GM18858 (cell line): Measurements from ENCODE around the gene PPP1R14B.
A peak's percentile ranks its signal among the peaks of the same experiment; 100 is the strongest.

Experiments used
- ATAC-seq: cut with Tn5 transposase; IDR thresholded peaks from one replicate; pipeline ENCODE4 v1.9.1; 2021; ENCODE audit not compliant: unreplicated experiment

PPP1R14B gene, protein sequence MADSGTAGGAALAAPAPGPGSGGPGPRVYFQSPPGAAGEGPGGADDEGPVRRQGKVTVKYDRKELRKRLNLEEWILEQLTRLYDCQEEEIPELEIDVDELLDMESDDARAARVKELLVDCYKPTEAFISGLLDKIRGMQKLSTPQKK

DNA sequence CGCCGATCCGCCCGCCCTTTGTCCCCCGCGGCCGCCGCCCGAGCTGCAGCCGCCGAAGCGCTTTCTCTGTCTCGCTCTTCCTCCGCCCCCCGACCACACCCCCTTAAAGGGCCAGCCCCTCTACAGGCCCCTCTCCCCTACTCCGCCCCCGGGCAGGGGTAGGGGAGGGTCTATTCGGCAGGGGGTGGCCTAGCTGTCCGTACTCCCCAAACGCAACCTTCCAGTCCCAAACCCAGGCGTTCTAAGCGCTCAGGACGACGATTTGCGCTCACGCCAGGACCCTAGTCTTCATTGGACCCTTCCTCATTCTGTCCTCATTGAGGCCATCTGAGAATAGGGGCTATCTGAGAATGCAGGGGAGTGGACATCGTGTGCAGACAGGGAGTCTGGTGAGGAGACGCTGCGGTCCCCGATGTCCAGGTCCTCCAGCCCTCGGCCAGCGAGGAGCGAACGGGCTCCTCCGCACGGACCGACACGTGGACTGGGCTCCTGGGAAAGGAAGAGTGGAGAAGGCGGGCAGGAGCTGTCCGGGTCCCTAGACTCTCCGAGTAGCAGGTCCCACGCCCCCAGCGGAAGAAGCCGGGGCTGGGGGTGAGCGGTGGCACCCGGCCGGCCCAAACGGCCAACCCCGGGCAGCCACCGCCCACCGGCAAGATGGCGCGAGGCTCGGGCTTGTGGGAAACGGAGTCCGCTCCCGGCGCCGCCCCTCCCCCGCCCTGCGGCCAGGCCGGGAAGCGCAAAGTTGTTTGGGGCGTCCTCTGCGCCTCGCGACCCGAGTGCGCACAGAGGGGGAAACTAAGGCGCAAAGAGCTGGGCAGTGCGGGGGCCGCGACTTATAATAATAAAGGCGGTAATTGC, at the start of gene PPP1R14B:
TSS of gene PPP1R14B (minus strand) at position 73 of the 858 bp plus-strand sequence. CDS start 270 bp downstream, outside the sequence.
- no peak for ATAC-seq

DNA sequence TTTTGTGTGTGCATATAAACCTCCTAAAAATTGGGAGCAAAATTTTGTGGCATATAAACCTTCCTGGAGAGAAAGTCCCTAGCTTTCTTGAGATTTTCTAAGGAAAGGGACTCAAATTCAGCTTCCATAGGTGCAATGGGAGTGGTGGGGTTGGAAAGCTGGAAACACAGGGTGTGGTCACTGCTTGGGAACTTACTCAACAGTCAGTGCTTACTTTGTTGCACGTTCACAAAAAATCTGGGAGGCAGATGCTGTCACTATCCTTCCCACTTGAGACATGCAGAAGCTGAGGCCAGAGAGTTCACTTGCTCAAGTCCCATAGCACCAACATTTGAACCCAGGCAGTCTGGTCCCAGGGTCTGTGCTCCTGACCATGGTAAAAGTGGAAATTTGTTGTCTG, 49.5 kb upstream of the PPP1R14B start:
- no peak for ATAC-seq

DNA sequence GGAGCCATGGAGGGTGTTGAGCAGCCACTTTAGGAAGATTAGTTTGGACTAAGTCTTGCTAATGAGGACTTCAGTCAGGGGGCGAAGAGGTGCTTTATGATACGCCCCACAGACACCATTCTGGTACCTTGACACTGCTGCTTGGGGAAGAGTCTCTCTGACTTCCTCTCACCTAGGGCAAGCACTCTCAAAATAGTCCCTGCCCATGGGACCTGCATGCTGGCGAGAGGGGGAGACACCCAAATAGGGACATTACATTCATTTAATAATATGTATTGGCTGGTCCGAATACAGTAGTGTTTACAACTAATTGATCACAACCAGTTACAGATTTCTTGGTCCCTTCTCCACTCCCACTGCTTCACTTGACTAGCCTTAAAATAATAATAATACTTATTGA, 49.0 kb upstream of the PPP1R14B start:
- ATAC-seq, result no peak

DNA sequence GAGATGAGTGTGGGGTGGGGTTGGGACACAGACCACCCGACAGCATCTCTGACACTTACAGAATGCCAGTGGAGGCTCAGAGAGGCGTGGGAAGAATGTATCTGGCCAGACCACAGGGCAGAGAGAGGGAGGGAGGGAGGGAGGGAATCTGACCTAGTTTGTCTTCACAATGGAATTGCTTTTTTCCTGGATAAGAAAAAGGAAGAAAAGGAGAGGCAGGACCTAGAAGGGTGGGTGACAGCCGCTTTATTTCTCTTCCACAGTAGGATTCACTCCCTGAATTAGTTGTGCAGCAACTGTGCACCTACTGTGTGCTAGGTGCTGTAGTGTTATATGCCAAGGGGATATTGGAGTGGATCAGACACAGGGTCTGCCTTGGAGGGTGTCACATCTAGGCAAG, 48.0 kb upstream of the PPP1R14B start:
- no peak for ATAC-seq

DNA sequence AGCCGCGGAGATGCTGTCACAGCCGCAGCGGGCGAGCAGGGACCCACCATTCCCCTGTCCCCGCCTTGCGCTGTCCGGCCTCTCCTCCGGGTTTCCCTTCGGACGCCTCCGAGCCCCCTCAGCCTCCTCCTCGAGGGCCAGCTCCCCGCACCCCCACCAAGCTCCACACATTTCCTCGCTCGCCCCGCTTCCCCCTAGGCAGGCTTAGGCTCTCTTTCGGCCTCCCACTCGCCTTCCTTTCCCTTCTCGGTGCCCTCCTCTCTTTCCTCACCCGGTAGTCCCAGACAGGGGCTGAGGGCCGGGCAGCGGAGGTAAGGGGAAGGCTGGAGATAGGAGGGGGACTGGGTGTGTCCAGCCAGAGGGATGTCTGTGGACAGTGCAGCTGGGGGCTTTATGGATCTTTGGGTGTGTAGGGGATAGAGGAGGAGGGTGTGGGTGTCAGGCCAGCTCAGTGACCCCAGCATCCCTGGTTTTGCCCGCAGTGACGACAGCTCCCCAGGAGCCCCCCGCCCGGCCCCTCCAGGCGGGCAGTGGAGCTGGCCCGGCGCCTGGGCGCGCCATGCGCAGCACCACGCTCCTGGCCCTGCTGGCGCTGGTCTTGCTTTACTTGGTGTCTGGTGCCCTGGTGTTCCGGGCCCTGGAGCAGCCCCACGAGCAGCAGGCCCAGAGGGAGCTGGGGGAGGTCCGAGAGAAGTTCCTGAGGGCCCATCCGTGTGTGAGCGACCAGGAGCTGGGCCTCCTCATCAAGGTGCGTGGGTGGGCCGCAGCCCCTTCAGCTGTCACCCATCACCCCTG, 45.9 kb upstream of the PPP1R14B start:
- ATAC-seq, result no peak

DNA sequence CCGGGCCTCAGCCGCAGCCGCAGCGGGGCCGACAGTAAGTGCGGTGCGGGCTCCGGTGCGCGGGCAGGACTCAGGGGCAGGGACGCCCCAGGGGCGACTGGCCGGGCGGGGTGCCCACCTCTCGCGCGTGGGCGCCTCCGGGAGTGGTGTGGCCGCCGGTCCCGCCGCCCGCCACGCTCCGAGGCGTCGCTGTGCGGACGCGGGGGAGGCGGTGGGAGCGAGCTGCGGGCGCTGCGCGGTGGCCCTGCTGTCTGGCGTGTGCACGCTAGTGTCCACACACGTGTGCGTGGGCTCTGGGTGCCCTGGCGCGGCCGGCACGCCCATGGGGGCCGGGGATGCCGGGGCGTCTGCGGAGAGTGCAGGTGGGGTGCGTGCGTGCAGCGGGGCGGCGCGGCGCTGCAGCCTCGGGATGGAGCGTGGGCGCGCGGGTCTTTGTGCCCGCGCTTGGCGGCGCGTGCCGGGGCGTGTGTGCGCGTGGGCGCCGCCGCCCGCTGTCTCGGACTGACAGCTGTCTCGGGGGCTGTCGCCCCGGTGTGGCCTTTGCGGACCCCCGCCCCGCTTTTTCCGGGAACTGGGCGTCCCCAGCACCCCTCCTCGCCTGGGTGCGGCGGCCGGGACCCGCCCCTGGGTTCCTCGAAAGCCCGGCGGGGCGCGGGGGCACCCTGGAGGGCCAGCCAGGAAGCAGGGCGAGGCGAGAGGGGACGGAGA, 45.2 kb upstream of the PPP1R14B start:
- ATAC-seq, result no peak

DNA sequence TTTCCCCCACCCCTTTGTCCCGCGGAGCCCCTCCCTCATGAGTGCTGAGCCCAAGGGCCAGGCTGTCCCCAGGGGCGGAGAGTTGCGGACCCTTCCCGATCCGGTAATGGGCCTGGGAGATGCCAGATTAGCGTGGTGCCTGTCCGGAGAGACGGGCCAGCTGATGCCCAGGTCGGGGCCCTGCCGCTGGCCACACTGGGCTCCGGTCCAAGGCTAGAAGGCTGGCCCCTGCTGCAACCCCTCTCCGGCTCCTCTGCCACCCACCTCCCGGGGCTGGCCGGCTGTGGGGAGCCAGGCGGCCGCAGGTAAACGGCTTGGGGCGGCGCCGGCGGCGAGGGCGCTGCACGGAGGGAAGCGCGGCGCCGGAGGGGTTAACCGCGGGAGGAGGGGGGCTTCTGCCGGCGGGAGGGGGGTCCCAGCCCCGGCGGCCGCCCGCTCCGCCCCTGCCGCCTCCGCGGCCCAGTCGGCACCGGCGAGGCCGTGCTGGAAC, 44.6 kb upstream of the PPP1R14B start, which contains the start of gene KCNK4:
TSS of gene KCNK4 (plus strand) at position 41 of the 490 bp plus-strand sequence. CDS start 1,717 bp downstream, outside the sequence.
- no peak for ATAC-seq

DNA sequence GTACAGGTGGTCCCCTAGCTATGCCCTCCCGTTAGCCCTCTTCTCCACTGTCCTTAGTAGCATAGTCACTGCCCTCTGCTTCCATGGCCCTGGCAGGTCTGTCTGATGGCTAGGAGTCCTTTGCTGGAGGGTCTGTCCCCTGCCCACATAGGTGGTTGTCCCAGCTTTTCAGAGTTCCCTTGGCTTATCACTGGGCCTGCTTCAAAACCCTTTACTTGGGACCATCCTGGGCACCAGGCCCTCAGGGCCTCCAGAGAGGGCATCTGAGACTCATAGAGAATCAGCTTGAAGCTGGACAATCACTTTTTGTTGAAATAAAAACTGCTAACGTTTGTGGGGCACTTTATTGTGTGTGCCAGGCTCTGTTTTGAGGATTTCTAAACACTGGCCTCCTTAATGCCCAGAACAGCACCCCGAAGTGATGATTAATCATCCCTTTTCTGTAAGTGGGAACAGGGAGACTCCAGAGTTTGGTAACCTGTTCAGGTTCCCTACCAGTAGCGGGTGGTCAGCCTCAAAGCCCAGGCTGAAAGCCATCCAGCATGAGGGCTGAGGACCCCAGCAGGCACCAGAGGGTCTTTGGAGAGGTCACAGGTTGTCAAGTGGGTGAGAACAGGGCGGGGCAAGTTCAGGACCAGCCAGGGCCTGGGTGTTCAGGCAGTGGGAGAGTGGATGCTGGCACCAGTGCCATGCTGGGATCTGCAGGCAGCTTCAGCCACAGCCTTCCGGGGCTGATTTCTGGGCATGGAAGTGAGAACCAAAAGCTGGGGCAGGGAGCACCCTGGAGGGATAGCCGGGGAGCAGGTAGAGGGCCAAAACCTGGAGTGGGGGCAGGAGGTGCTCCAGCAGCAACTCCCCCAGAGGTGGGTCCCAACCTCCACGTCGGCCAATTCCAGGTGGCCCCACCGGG, 43.9 kb upstream of the PPP1R14B start:
- ATAC-seq, result no peak

DNA sequence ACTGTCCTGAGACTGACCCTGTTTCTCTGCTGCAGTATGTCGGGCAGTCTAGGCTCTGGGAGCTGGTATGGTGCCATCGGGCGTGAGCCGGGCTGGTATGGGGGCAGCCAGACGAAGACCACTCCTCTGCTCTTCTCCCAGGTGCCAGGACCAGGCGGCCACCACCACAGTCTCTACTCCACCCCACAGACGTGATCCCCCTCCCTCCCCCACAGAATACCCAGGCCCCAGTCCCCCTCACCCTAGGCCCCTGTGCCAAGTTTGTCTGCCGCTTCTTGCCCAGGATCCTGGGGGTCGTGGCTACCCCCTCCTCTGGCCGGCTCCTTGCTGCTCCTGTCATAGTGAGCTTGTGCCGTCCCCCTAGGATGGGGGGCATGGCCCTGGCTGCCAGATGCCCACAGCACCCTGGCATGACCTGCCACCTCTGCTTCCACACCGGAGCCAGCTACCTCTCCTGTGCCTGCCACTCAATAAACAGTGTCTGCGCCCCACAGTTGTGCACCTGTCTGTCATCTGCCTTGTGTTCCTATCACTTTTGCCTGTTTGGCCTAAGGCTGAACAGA, 42.3 kb upstream of the PPP1R14B start:
- no peak for ATAC-seq

DNA sequence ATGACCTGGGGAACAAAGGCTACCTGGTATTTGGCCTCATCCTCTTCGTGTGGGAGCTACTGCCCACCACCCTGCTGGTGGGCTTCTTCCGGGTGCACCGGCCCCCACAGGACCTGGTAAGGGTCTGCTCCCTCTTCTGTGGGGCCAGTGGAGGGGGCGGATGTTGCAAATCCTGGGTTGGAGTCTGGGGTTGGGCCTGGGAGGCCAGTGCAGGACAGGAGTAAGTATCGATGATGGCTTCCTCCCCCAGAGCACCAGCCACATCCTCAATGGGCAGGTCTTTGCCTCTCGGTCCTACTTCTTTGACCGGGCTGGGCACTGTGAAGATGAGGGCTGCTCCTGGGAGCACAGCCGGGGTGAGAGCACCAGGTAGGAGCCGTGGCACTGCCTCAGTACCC, 41.6 kb upstream of the PPP1R14B start:
- ATAC-seq, result no peak

DNA sequence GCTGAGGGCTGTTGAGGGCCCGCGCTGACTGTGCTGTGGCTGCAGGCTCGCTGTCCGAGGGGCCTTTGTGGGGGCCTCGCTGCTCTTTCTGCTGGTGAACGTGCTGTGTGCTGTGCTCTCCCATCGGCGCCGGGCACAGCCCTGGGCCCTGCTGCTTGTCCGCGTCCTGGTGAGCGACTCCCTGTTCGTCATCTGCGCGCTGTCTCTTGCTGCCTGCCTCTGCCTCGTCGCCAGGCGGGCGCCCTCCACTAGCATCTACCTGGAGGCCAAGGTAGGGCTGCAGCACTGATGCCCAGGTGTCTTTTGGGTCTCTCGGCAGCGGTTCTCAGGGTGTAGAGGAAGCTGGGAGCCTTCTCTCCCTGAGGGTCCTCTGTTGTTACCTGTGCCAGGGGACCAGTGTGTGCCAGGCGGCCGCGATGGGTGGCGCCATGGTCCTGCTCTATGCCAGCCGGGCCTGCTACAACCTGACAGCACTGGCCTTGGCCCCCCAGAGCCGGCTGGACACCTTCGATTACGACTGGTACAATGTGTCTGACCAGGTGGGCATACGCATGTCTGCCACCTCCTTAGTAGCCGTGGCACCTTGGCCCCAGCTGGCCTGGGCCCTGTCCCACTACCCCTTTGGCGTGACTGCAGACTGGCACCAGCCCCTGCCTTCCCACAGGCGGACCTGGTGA, 41.1 kb upstream of the PPP1R14B start:
- ATAC-seq, result no peak

DNA sequence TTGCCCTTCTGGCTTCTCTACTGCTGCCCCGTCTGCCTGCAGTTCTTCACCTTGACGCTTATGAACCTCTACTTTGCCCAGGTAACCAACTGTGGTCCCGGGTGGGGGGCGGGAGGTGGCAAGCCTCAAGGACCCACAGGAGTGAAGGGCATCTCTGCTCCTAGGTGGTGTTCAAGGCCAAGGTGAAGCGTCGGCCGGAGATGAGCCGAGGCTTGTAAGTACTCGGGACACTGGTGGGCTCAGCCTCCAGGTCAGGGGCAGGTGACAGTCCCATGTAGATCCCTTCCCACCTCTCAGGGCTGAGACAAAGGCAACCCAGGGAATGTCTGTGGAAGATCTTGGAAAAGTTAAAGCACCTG, 40.0 kb upstream of the PPP1R14B start:
- no peak for ATAC-seq

DNA sequence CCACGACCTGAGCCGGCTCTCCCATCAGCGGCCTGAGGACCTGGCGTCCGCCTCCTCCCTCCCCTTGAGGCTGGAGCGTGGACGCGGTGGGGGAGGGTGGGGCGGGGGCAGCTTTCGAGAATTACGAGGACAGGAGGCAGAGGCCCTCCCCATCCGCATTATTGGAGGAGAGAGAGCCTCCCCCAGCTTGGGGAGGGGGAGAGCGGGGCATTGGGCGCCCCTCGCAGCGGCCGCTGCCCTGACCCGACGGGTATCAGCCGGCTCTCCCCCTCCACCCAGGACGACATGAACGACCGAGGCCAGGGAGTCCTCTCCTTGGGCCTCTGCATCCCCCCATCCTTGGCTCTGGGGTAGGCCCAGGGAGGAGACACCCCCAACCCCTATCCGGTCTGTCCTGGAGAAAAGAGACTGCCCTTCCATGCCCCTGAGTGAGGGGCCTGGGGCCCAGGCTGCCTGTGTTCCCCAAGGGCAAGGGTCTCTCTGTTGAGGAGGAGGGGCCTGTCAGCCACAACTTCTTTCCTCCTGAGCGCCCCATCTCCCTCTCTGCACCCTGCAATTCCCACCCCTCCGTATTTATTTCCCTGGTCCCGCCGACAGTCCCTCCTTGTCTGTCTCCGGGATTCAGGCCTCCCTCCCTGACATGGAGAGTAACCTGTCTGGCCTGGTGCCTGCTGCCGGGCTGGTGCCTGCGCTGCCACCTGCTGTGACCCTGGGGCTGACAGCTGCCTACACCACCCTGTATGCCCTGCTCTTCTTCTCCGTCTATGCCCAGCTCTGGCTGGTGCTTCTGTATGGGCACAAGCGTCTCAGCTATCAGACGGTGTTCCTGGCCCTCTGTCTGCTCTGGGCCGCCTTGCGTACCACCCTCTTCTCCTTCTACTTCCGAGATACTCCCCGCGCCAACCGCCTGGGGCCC, 39.4 kb upstream of the PPP1R14B start:
- ATAC-seq, result no peak

DNA sequence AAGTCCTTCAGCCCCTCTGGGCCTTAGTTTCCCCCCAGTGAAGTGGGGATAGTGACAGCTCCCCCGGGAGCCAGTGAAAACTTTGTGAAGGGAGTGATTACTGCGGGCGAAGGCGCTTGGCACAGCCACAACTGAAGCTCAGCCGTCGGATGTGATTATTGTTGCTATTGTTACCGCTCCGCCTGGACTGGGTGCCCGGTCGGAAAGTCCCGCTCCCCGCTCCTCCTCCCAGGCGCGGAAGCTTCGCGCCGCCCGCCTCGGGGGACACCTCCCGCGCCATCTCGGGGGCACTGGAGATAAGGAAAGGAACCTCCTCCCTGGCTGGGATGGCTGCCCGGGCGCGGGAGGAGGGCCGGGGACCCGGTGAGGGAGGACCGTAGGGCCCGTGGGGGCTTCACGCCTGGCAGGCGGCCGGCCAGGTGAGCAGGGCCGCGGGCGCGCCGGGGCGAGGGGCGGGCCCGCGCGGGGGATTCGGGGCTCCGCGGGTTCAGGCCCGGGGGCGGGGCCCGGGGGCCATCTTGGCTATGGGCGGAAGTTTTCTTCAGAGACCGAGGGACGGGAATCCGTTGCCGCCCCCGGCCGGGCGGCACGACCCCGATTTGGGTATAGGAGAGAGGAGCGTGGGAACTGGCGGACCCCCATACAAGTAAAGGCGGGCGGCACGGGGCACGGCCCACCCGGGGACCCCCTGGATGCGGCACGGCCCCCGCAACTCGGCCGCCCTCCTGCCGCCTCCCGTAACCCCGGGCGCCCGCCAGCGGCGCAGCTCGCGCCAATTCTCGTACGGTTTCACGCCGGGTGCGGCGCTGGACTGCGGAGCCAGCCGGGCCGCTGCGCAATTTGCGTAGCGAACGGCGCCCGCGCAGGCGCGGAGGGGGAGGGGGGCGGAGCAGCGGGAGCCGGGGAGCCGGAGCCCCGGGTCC, 38.5 kb upstream of the PPP1R14B start, which contains the start of gene GPR137:
TSS of gene GPR137 (plus strand) at position 887 of the 923 bp plus-strand sequence. CDS start 677 bp downstream, outside the sequence.
- peak; percentile 31 for ATAC-seq

DNA sequence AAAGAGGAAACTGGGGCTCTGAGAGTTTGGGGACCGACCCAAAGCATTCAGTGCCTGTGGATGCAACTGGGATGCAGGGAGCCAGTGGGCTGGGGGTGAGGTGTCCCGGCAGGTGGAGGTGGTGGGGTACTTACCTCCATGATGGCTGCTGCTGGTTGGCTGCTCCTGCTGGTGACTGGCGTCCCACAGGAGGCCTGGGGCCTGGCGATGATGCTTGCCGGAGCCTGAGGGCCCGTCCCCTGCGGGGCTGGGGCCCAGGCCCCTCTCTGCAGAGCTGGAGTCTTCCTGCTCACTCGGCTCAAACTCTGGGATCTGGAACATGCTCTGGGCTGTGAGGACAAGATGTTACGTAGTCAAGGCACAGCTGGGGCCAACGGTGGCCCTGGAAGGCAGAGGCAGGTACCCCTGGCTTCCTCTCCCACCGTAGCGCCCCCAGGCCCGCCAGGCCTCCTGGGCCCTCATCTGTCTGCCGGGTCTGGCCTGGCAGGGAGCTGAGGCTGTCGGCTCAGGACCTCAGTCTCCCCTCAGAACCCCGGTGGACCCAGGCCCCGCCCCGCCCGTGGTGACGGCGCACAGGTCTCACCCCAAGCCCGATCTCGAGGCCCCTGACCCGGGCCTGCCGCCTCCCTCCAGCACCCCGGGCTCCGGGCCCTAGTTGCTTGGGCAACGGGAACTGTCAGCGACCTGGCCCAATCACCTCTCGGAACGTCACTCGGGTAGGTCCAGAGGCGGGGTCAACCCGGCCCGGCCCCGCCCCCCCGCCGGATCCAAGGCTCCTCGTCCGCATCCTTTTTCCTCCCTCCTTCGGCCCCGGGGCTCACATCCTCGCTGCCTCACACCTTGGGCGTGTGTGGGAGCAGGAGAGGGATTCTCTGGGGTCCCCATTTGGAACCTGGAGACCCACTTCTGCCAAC, 37.6 kb upstream of the PPP1R14B start, which contains the start of gene BAD:
TSS of gene BAD (minus strand) at position 618 of the 914 bp plus-strand sequence. CDS start at position 321, 297 bp downstream.
- peak; percentile 57 for ATAC-seq

DNA sequence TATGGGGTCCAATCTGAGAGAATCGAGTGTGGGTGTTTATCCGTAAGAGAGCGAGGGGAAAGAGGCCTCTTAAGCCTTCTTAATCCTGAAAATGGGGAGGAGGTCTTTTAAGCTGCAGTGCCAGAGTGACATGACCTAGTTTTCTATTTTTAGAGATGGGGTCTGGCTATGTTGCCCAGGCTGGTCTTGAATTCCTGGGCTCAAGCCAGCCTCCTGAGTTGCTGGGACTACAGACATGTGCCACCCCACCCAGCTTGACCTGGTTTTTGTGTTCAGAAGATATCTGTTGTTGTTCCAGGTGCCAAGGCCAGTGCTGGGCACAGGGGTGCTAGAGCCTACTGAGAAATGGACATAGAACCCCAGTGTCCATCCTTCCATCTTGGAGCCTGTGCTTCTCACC, 36.3 kb upstream of the PPP1R14B start:
- ATAC-seq, result no peak
